ENCODE measurements around the gene ZNF335.

Gene ZNF335

GRCh38 chr20:45949542-45950329 lies 22.3 kb downstream of the ZNF335 start:
- TF ChIP-seq, protein P1, sequence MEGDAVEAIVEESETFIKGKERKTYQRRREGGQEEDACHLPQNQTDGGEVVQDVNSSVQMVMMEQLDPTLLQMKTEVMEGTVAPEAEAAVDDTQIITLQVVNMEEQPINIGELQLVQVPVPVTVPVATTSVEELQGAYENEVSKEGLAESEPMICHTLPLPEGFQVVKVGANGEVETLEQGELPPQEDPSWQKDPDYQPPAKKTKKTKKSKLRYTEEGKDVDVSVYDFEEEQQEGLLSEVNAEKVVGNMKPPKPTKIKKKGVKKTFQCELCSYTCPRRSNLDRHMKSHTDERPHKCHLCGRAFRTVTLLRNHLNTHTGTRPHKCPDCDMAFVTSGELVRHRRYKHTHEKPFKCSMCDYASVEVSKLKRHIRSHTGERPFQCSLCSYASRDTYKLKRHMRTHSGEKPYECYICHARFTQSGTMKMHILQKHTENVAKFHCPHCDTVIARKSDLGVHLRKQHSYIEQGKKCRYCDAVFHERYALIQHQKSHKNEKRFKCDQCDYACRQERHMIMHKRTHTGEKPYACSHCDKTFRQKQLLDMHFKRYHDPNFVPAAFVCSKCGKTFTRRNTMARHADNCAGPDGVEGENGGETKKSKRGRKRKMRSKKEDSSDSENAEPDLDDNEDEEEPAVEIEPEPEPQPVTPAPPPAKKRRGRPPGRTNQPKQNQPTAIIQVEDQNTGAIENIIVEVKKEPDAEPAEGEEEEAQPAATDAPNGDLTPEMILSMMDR (IDR thresholded peaks at IDR 0.05; ENCODE audit: low read depth, low read length, missing control alignments), result no peak
- no peak for DNase-seq (ENCODE audit: low read depth)

DNA sequence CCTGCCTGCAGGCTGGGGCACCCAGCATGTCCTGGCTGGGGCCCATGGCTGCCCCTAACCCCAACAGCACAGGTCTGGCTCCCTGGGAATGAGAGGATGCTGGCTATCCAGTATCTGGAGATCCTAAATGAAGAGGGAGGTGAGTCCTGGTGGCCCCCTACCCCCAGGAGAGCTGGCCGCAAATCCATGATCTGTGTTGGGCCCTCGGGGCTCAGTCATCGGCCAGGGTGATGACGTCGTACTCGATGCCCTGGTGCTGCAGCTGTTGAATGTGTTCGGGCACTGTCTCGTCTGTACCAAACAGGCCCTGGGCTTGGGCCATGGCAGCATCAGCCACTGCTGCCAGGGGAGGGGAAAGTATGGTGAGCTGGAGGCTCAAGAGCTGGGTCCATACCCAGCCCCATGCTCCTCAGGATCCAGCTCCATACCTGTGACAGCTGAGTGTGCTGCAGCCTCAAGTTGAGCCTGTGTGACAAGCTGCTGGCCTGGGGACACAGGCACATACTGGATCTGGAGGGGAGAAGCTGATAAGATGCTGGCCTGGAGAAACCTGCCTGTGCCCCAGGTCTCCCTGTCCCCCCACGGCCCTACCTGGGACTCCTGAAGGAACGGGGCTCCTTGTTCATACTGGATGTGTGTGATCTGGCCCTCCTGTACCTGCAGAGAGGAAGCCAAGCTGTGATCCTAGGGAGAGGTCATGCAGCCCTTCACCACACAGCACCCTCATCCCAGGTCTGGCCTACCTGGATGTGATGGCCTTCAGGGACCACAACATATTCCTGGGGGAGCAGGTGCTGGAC lies 23.1 kb downstream of the ZNF335 start:
- TF ChIP-seq, protein P1 (IDR thresholded peaks at IDR 0.05; ENCODE audit: low read depth, low read length, missing control alignments), result no peak
- no peak for DNase-seq (ENCODE audit: low read depth)
- no peak overlapping the region for H3K4me3 ChIP-seq (ENCODE audit: low read depth, low read length)

More at GRCh38 chr20:45949542-45950329, 22.3 kb downstream of the ZNF335 start:
- H3K4me3 ChIP-seq (ENCODE audit: low read depth, low read length), result no peak overlapping the region

GRCh38 chr20:45948261-45948733 lies 23.7 kb downstream of the ZNF335 start:
- DNase-seq (ENCODE audit: low read depth), result no peak
- no peak overlapping the region for H3K4me3 ChIP-seq (ENCODE audit: low read depth, low read length)
- TF ChIP-seq, protein P1 (IDR thresholded peaks at IDR 0.05; ENCODE audit: low read depth, low read length, missing control alignments), result no peak

DNA sequence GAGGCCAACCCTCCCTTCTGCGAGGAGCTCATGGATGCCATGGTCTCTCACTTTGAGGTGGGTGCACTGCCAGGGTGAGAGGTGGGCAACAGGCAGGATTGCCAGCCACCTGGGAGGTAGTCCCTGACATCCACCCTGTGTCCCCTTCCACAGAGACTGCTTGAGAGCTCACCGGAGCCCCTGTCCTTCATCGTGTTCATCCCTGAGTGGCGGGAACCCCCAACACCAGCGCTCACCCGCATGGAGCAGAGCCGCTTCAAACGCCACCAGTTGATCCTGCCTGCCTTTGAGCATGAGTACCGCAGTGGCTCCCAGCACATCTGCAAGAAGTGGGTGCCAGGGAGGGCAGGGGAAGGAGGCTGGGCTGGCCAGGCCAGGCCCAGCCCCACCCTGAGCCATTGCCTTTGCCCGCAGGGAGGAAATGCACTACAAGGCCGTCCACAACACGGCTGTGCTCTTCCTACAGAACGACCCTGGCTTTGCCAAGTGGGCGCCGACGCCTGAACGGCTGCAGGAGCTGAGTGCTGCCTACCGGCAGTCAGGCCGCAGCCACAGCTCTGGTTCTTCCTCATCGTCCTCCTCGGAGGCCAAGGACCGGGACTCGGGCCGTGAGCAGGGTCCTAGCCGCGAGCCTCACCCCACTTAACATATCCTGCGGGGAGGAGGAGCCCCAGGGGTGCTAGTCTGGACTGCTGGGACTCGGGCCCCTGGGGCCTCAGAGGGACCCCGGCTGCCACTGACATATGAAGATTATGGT lies 24.7 kb downstream of the ZNF335 start:
- no peak for DNase-seq (ENCODE audit: low read depth)
- TF ChIP-seq, protein P1 (IDR thresholded peaks at IDR 0.05; ENCODE audit: low read depth, low read length, missing control alignments), result no peak

DNA sequence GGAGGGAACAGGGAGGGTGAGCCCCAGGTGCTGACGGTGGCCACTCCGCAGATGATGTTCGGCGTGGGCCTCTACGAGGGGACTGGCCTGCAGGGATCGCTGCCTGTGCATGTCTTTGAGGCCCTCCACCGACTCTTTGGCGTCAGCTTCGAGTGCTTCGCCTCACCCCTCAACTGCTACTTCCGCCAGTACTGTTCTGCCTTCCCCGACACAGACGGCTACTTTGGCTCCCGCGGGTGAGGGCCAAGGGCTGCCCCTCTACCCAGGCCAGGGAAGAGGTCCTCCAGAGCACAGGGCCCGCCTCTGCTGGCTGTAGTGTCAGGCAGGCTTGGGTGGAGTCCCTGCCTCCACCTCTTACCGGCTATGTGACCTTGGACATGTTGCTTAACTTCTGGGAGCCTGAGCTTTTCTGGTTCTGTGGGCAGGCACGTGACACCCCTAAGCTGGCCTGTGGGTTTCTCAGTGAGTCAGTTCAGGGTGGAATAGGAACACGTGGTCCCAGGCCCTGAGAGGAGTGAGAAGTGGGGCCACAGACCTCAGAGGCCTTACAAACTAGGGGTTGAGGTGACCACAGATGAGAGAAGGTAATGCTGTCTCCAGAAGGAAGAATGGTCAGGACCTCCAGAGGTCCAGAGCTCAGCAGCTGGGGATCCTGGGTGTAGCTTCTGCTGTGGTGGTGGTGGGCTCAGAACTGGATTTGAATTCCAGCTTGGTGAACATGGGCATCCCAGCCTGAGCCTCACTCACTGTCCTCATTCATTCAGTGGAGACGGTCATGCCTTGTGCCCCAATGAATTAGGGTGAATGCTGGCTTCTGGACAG lies 25.6 kb downstream of the ZNF335 start:
- DNase-seq (ENCODE audit: low read depth), result no peak
- H3K4me3 ChIP-seq (ENCODE audit: low read depth, low read length), result no peak overlapping the region
- TF ChIP-seq, protein P1 (IDR thresholded peaks at IDR 0.05; ENCODE audit: low read depth, low read length, missing control alignments), result no peak

More for the DNA sequence above, 24.7 kb downstream of the ZNF335 start:
- no peak overlapping the region for H3K4me3 ChIP-seq (ENCODE audit: low read depth, low read length)

- TF ChIP-seq, protein P1 (IDR thresholded peaks at IDR 0.05; ENCODE audit: low read depth, low read length, missing control alignments), result no peak
- no peak overlapping the region for H3K4me3 ChIP-seq (ENCODE audit: low read depth, low read length)
- no peak for DNase-seq (ENCODE audit: low read depth)
Observed at GRCh38 chr20:45945678-45946148, 26.3 kb downstream of the ZNF335 start.

Data from GM12864 (cell line).